SH-SY5Y (cell line): ENCODE data around the gene PTPN21.

ENCODE experiments used
- GATA2 ChIP-seq: IDR thresholded peaks from 2 replicates; pipeline ENCODE4 v1.6.1; 2011; ENCODE audit warnings: mild to moderate bottlenecking, low read depth, low read length
- GATA3 ChIP-seq: IDR thresholded peaks from 2 replicates; pipeline ENCODE4 v1.6.1; 2011; ENCODE audit warnings: low read depth, mild to moderate bottlenecking, low read length, moderate library complexity

DNA sequence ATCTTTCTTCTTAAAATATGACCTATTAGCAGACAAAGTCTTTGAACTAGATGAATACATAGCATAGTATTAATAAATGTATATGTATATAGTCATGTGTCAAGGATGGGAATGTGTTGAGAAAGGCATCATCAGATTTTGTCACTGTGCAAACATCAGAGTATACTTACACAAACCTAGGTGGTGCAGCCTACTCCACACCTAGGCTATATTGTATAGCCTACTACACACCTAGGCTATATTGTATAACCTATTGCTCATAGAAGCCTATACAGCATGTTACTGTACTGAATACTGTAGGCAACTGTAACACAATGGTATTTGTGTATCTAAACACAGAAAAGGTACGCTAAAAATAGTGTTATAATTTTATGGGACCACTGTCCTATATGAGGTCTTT, 47.6 kb downstream of the PTPN21 start:
- TF ChIP-seq GATA2, result no peak
- no peak for TF ChIP-seq GATA3
